SK-N-SH (cell line): ENCODE measurements around the gene USP36.

Experiments
- CTCF ChIP-seq: fragments of 200-600 bp; sonication (generic); IDR thresholded peaks from 2 replicates; pipeline ENCODE4 v1.6.1; 2017; ENCODE audit warnings: antibody characterized with exemption, mild to moderate bottlenecking, moderate library complexity
- EZH2phosphoT487 ChIP-seq: fragments of 200-600 bp; sonication (generic); IDR thresholded peaks from 2 replicates; pipeline ENCODE4 v1.6.1; 2017; ENCODE audit warnings: low read depth, mixed run types, mild to moderate bottlenecking, antibody characterized with exemption, moderate library complexity, borderline replicate concordance
- MAX ChIP-seq: IDR thresholded peaks from 2 replicates; pipeline ENCODE4 v1.4.0; 2012; ENCODE audit warnings: low read depth
- MXI1 ChIP-seq: IDR thresholded peaks from 2 replicates; pipeline ENCODE4 v1.6.1; 2012; ENCODE audit warnings: mild to moderate bottlenecking, low read depth, low read length, improper control_type of control experiment
- PBX3 ChIP-seq: IDR thresholded peaks from 2 replicates; pipeline ENCODE4; 2012
- POLR2AphosphoS5 ChIP-seq: IDR thresholded peaks from 2 replicates; pipeline ENCODE4 v1.6.1; 2012; ENCODE audit warnings: low read depth, low read length
- RCOR1 ChIP-seq: fragments of 150-350 bp; IDR thresholded peaks from 2 replicates; pipeline ENCODE4 v1.6.1; 2017; ENCODE audit warnings: antibody characterized with exemption, low read length
- TAF1 ChIP-seq: IDR thresholded peaks from 2 replicates; pipeline ENCODE4 v1.6.1; 2012; ENCODE audit warnings: low read depth, mild to moderate bottlenecking, low read length, moderate library complexity, borderline replicate concordance

GRCh38 chr17:78790552-78790951 lies 50.1 kb downstream of the USP36 start:
- TF ChIP-seq RCOR1: no peak
- no peak for TF ChIP-seq EZH2phosphoT487
- TF ChIP-seq CTCF: no peak
- TF ChIP-seq TAF1: no peak
- TF ChIP-seq MAX: no peak
- no peak for TF ChIP-seq POLR2AphosphoS5
- no peak for TF ChIP-seq PBX3
- TF ChIP-seq MXI1: no peak
